Neural cell (in vitro differentiated cells): ENCODE results near the gene SHROOM2. TPM values are rescaled to one million over a fixed set of nuclear protein-coding genes. Genes with fewer than 3 reads are reported as not detected.

Experiments
- H2AFZ ChIP-seq: fragments of 200-600, 300-800 bp; sonication (generic), shearing (Covaris generic); 2 replicates; pipeline ENCODE4 v1.6.0; 2014; ENCODE audit warnings: low read depth, mild to moderate bottlenecking, antibody characterized with exemption, low read length, moderate library complexity
- H3F3A ChIP-seq: fragments of 200-600 bp; shearing (Covaris generic); 2 replicates; pipeline ENCODE4 v1.6.1; 2016; ENCODE audit warnings: mild to moderate bottlenecking, moderate library complexity, mixed read lengths, antibody characterized with exemption, low read length; ENCODE audit not compliant: insufficient read depth, poor library complexity, severe bottlenecking
- H3K27ac ChIP-seq: fragments of 200-600, 300-800 bp; sonication (generic), shearing (Covaris generic); 2 replicates; pipeline ENCODE4 v1.5.1; 2014; ENCODE audit warnings: mild to moderate bottlenecking, low read length, moderate library complexity
- H3K27me3 ChIP-seq: fragments of 300-800, 200-600 bp; sonication (generic), shearing (Covaris generic); 2 replicates; pipeline ENCODE4 v1.6.0; 2014; ENCODE audit warnings: mild to moderate bottlenecking, low read depth, low read length, moderate library complexity; ENCODE audit not compliant: insufficient read depth
- H3K36me3 ChIP-seq: fragments of 300-800, 200-600 bp; sonication (generic), shearing (Covaris generic); 2 replicates; pipeline ENCODE4 v1.5.1; 2014; ENCODE audit warnings: mild to moderate bottlenecking, antibody characterized with exemption, low read length, moderate library complexity; ENCODE audit not compliant: insufficient read depth
- H3K4me2 ChIP-seq: fragments of 300-800, 200-600 bp; sonication (generic), shearing (Covaris generic); 2 replicates; pipeline ENCODE4 v1.6.0; 2014; ENCODE audit warnings: mild to moderate bottlenecking, low read length
- H3K4me3 ChIP-seq: fragments of 300-800, 200-600 bp; sonication (generic), shearing (Covaris generic); 2 replicates; pipeline ENCODE4 v1.5.1; 2014; ENCODE audit warnings: mild to moderate bottlenecking, low read length, moderate library complexity
- H3K79me2 ChIP-seq: fragments of 200-600 bp; shearing (Covaris generic); replicated peaks from 2 replicates; pipeline ENCODE4 v1.6.0; 2014; ENCODE audit warnings: mild to moderate bottlenecking, low read length, moderate library complexity; ENCODE audit not compliant: insufficient read depth
- H3K9ac ChIP-seq: fragments of 300-800, 200-600 bp; sonication (generic), shearing (Covaris generic); 2 replicates; pipeline ENCODE4 v1.6.1; 2016; ENCODE audit warnings: mild to moderate bottlenecking, low read length, mixed read lengths
- H3K9me2 ChIP-seq: fragments of 200-600 bp; shearing (Covaris generic); 2 replicates; pipeline ENCODE4 v1.6.1; 2016; ENCODE audit warnings: mild to moderate bottlenecking, low read length, mixed read lengths; ENCODE audit not compliant: insufficient read depth
- H3K9me3 ChIP-seq: fragments of 200-600, 300-800 bp; sonication (generic), shearing (Covaris generic); 2 replicates; pipeline ENCODE4 v1.6.1; 2016; ENCODE audit warnings: mild to moderate bottlenecking, mixed run types, low read length, moderate library complexity, mixed read lengths
- H4K20me1 ChIP-seq: fragments of 200-600 bp; shearing (Covaris generic); 2 replicates; pipeline ENCODE4 v1.6.1; 2016; ENCODE audit warnings: mild to moderate bottlenecking, mixed run types; ENCODE audit not compliant: insufficient read depth
- EP300 ChIP-seq: fragments of 450-650 bp; conservative IDR thresholded peaks from 2 replicates; pipeline ENCODE4 v1.6.1; 2014; ENCODE audit warnings: antibody characterized with exemption, mild to moderate bottlenecking, moderate library complexity; ENCODE audit not compliant: poor library complexity, severe bottlenecking
- EZH2 ChIP-seq: fragments of 200-600, 300-800 bp; shearing (Covaris generic), sonication (generic); IDR thresholded peaks from 2 replicates; pipeline ENCODE4 v1.6.1; 2014; ENCODE audit warnings: antibody characterized with exemption, low read length, borderline replicate concordance, mild to moderate bottlenecking; ENCODE audit not compliant: insufficient read depth, poor library complexity, severe bottlenecking
- MXI1 ChIP-seq: fragments of 450-650 bp; conservative IDR thresholded peaks from 2 replicates; pipeline ENCODE4 v1.6.1; 2014; ENCODE audit warnings: antibody characterized with exemption, mild to moderate bottlenecking; ENCODE audit not compliant: poor library complexity, severe bottlenecking
- POLR2AphosphoS5 ChIP-seq: IDR thresholded peaks from 2 replicates; pipeline ENCODE4 v1.6.1; 2012
- RAD21 ChIP-seq: fragments of 450-650 bp; conservative IDR thresholded peaks from 2 replicates; pipeline ENCODE4 v1.6.1; 2014; ENCODE audit warnings: antibody characterized with exemption, mild to moderate bottlenecking, moderate library complexity
- SMC3 ChIP-seq: fragments of 450-650 bp; conservative IDR thresholded peaks from 2 replicates; pipeline ENCODE4 v1.6.1; 2014; ENCODE audit warnings: antibody characterized with exemption, mild to moderate bottlenecking, moderate library complexity; ENCODE audit not compliant: poor library complexity
- TAF1 ChIP-seq: IDR thresholded peaks from 2 replicates; pipeline ENCODE4 v1.6.1; 2012; ENCODE audit warnings: low read depth
- polyA plus RNA-seq: library from polyadenylated mRNA; depleted of rRNA; stranded (reverse); fragments of >200 nt; gene quantifications from 2 replicates; pipeline ENCODE4 v1.2.3, GENCODE V29; 2014
- TF ChIP-seq, protein P1 (sequence below): IDR thresholded peaks from 2 replicates; pipeline ENCODE4 v1.6.1; 2012; ENCODE audit warnings: borderline replicate concordance
- TF ChIP-seq, protein P2 (sequence below): fragments of 450-650 bp; IDR thresholded peaks from 2 replicates; pipeline ENCODE4 v1.5.1; 2014; ENCODE audit warnings: antibody characterized with exemption, mild to moderate bottlenecking, moderate library complexity; ENCODE audit not compliant: poor library complexity, severe bottlenecking

The SHROOM2 gene
- polyA plus RNA-seq, 1 donor from 2014 or later = 9.2 TPM

DNA sequence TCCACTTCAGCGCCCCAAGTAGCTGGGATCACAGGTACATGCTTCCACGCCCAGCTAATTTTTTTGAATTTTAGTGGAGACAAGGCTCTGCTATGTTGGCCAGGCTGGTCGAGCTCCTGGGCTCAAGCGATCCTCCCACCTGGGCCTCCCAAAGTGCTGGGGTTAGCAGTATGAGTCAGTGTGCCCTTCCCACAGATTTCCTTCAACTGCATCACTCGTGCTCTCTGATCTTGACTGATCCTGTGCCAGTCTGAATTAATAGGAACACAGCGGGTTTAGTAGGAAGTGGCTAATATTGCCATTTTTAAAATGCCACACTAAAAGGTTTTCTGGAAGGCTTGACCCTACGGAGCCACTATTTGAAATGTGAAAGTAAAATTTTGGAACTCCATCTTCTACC, 4.3 kb upstream of the SHROOM2 start:
- Histone ChIP-seq H3K79me2 (no peaks in the 10 kb centered on the region), H3K27me3 (no peaks in the 10 kb centered on the region)

DNA sequence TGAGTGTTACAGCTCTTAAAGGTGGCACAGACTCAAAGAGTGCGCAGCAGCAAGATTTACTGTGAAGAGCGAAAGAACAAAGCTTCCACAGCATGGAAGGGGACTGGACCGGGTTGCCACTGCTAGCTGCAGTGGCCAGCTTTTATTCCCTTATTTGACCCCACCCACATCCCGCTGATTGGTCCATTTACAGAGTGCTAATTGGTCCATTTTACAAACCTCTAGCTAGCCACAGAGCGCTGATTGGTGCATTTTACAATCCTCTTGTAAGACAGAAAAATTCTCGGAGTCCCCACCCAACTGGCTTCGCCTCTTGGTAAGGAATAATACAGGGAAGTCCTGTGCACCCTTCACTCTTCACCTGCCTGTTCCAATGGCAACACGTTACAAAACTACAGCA, 1.9 kb upstream of the SHROOM2 start:
- Histone ChIP-seq H3K27me3 (no peaks in the 10 kb centered on the region), H3K9me2 (no peaks in the 10 kb centered on the region), H3K9ac (no peak overlapping the region), H3K4me3 (no peak overlapping the region), H4K20me1 (no peaks in the 10 kb centered on the region), H3K36me3 (no peaks in the 10 kb centered on the region), H3K4me2 (no peak overlapping the region), H3K27ac (no peak overlapping the region), H3K79me2 (no peaks in the 10 kb centered on the region), H3K9me3 (no peaks in the 10 kb centered on the region), H3F3A (no peaks in the 10 kb centered on the region), H2AFZ (no peak overlapping the region)
- no peak for TF ChIP-seq EP300
- TF ChIP-seq RAD21 = no peak
- no peak for TF ChIP-seq SMC3
- no peak for TF ChIP-seq POLR2AphosphoS5
- TF ChIP-seq, protein P1, sequence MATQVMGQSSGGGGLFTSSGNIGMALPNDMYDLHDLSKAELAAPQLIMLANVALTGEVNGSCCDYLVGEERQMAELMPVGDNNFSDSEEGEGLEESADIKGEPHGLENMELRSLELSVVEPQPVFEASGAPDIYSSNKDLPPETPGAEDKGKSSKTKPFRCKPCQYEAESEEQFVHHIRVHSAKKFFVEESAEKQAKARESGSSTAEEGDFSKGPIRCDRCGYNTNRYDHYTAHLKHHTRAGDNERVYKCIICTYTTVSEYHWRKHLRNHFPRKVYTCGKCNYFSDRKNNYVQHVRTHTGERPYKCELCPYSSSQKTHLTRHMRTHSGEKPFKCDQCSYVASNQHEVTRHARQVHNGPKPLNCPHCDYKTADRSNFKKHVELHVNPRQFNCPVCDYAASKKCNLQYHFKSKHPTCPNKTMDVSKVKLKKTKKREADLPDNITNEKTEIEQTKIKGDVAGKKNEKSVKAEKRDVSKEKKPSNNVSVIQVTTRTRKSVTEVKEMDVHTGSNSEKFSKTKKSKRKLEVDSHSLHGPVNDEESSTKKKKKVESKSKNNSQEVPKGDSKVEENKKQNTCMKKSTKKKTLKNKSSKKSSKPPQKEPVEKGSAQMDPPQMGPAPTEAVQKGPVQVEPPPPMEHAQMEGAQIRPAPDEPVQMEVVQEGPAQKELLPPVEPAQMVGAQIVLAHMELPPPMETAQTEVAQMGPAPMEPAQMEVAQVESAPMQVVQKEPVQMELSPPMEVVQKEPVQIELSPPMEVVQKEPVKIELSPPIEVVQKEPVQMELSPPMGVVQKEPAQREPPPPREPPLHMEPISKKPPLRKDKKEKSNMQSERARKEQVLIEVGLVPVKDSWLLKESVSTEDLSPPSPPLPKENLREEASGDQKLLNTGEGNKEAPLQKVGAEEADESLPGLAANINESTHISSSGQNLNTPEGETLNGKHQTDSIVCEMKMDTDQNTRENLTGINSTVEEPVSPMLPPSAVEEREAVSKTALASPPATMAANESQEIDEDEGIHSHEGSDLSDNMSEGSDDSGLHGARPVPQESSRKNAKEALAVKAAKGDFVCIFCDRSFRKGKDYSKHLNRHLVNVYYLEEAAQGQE = no peak
- TF ChIP-seq, protein P2, sequence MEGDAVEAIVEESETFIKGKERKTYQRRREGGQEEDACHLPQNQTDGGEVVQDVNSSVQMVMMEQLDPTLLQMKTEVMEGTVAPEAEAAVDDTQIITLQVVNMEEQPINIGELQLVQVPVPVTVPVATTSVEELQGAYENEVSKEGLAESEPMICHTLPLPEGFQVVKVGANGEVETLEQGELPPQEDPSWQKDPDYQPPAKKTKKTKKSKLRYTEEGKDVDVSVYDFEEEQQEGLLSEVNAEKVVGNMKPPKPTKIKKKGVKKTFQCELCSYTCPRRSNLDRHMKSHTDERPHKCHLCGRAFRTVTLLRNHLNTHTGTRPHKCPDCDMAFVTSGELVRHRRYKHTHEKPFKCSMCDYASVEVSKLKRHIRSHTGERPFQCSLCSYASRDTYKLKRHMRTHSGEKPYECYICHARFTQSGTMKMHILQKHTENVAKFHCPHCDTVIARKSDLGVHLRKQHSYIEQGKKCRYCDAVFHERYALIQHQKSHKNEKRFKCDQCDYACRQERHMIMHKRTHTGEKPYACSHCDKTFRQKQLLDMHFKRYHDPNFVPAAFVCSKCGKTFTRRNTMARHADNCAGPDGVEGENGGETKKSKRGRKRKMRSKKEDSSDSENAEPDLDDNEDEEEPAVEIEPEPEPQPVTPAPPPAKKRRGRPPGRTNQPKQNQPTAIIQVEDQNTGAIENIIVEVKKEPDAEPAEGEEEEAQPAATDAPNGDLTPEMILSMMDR = no peak
- TF ChIP-seq MXI1 = no peak
- no peak for TF ChIP-seq EZH2
- no peak for TF ChIP-seq TAF1

More for the DNA sequence above, 4.3 kb upstream of the SHROOM2 start:
- Histone ChIP-seq H3K9me2 (no peaks in the 10 kb centered on the region), H3F3A (no peaks in the 10 kb centered on the region), H3K4me3 (no peak overlapping the region), H3K9ac (no peak overlapping the region), H2AFZ (no peak overlapping the region), H3K27ac (no peak overlapping the region), H3K4me2 (no peak overlapping the region), H3K9me3 (no peaks in the 10 kb centered on the region), H3K36me3 (no peaks in the 10 kb centered on the region), H4K20me1 (no peaks in the 10 kb centered on the region)
- TF ChIP-seq EZH2 (no peak), RAD21 (no peak), MXI1 (no peak), EP300 (no peak), POLR2AphosphoS5 (no peak), SMC3 (no peak), TAF1 (no peak)
- TF ChIP-seq, protein P2 = no peak
- TF ChIP-seq, protein P1 = no peak
